RPMI8226 (cell line): ENCODE data around the gene CCDC85A.

ENCODE experiments used
- DNase-seq: peaks from one replicate; pipeline ENCODE4 v3.0.0-alpha.2; 2015

Gene CCDC85A

DNA sequence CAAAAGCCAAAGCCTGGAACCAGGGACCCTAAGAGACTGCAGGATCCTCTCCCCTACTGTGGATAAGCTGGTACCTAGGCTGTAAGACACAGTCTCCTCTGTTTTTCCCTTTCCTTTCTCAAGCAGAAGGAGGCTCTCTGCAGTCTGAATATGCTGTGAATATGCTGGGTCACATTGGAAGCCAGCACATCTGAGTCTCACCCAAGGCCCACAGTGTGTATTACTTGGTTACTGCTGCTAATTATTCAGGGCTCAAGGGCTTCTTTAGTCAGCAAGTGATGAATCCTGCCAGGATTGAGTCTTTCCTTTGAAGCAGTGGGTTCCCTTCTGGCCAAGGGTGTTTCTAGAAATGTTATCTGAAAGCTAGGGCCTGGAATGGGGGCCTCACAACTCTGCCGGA lies 60.7 kb downstream of the CCDC85A start:
- no peak for DNase-seq

DNA sequence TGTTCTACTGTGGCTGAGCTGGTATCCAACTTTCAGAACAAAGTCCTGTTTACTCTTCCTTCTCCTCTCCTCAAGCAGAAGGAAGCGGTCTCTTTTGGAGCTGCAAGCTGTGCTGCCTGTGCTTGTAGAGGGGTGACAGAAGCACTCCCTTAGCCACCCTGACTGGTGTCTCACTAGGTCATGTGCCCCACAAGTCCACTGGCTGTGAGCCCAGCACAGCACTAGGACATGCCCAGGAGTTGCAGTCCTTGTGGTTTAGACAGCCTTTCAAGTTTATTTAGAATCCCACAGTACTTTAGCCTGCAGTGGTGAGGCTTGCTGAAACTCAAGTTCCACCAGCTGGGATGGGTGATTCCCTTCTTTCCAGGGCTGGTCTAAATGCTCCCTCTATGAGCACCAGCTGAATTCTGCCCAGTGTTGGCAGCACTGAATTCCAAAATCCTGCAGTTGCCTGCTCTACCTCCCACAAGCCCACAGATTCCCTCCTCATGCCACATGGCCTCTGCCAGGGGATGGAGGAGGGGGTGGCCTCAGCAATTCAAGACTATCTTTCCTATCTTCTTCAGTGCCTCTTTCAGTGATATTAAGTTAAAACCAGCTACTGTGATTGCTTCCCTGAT lies 61.2 kb downstream of the CCDC85A start:
- DNase-seq: no peak

DNA sequence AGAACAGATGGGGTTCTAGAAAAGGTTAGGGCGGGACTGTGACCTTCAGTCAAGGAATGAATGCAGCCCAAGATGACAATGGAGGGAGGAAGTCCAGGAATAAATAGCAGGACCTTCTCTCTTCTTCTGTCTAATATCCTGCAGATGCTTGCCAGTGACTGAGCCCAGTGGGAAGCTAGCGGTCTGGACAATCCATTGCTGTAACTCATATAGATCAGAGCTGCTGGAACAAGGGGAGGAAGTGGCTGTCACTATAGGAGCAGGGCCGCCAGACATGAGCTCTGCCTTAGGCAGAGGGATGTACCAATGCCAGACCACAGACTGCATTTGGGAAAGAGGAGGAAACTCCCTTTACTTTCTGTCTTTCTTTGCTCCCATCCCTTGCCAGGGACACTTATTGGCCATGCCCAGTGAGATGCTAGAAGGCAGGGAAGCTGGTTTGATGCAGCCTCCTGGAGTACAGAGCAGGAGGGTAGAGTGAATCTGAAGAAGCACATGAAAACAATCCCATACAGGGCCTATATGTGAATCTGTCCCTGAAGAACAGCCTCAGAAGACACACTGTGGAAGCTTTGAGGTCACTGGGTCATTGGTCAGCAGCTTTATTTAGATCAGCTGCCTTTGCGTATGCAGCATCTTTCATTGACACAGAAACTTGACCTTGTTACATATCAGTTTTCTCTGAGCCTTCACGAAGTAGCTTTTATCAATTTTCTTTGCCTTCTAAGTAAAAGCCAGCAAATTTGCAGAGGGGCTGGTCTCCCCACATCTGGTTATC lies 65.4 kb downstream of the CCDC85A start:
- no peak for DNase-seq

DNA sequence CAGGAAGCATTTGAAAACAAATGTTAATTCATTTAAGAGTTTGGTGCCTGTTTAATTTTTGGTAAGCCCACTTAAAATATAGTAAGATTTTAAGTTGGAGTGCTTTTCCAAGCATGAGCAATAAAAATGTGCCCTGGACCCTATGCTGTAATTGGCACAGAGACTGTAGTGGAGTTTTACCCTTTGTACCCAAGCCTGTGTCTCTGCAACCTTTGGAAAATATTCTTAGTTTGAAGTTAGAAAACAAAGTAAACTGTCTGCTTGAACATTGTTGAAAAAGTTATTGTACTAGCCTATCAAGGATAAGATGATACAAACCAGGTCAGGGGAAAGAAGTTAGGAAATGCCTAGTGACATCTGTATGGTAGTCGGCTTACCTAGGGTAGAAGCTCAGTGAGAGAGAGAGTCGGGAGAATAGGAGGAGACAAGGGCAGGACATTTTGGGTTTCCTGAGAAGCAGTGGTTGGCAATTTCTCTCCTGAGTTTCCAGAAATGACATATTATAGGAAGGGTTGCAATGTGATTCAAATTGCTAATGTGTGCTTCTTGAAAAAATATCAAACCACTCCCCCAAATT lies 66.5 kb downstream of the CCDC85A start:
- DNase-seq: no peak

DNA sequence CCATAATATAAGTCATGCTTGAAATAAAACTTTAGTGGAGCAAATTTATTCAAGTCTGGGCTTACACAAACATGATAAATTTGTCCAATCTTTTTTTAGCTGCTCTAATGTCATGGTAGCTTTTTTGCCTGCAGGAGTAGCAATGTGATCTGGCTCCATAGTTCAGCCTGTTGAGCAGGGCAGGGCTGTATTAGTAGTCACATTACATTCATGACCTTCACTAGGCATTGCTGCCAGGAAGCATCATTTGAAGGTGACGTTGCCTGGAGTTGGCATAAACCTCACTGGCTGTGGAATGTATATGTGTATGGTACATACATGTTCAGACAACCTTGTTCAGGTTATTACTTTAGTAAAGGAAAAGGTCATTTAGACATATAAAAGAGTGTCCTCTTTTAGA lies 76.6 kb downstream of the CCDC85A start:
- DNase-seq: no peak

DNA sequence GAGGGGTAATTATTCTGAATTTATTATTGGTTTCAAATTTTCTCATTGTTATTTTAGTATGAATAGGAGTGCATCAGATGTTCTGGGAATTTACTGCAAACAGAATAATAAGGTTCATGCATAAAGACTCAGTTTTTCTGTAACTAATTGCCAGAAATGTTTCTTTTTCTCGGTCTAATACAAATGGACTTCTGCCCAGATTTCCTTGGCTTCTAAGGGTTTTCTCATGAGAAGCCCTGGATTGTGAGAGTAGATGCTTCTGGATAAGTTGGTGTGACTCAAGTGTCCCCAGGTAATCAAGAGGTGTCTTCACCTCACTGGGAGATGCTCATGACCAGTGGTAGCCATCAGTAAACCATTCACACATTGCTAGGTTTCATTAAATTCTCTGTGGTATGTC lies 78.5 kb downstream of the CCDC85A start:
- no peak for DNase-seq

DNA sequence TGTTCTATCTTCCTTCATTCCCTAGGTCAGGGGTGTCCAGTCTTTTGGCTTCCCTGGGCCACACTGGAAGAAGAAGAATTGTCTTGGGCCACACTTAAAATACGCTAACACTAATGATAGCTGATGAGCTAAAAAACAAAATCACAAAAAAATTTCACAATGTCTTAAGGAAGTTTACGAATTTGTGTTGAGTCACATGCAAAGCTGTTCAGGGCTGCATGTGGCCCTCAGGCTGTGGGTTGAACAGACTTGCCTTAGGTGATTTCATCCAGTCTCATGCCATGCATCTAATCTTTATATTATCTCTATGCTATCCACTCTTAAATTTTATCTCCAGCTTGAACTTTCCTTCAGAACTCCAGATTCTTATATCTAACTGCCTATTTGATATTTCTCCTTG lies 80.1 kb downstream of the CCDC85A start:
- no peak for DNase-seq

DNA sequence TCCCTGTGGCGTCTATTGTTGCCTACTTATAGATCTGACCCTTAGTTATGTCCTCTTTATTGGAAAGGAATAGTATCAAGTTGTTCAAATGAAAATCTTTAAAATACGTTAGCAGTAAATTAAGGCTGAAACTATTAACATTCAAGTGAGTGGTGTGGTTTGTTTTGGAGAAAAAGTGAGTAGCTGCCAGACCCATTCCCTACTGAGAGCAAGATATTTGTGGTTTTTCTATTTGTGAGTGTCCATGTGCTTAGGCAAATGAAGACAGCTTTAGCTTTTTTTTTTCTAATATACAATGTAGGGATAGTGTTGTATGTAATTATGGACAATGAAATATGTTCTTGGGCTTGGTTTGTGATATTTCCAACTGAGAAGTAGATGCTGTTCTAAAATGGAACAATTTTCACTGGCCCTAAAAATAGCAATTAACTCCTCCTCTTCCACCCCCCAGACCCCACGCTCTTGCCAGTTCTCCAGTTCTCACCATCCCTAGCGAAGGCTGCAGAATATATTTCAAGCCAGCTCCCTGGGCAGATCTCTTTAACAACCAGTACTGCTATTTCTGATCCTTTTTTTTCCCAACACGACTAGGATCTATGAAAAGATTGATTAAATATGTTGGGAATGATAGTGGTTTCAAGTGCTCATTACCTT lies 83.1 kb downstream of the CCDC85A start:
- no peak for DNase-seq

DNA sequence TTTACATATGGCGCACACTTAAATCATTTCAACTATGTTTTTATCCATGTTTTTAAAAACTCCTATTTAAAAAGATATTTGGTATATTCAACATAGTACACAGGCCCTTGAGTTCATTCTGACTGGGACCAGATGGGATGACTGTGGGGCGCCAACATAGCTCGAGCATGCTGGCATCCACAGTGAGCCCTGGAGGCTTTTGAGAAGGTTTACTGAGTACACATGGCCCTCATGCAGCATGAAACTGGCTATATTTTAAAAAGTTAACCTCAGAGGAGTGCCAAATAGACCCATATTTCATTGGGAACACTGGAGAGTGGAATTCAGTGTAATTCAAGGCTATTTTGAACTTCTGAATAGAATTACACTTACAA lies 83.6 kb downstream of the CCDC85A start:
- DNase-seq: no peak

DNA sequence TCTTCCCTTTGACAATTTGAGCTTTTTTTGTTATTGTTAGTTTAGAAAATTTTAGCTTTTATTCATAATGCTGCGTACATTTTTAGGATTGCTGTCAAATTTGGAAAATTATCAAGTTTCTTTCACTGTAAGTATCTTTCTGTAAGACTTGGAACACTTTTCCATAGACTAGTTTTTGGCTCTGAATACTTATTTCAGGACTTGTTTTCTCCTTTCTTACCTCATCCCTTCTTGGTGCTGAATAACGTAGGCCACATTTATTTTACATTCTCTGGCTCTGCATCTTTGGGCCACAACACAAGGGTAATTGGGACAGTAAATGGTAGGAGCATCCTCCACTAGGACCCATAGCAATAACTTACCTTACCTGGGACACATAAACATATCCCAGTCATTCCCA lies 85.1 kb downstream of the CCDC85A start:
- DNase-seq: no peak

DNA sequence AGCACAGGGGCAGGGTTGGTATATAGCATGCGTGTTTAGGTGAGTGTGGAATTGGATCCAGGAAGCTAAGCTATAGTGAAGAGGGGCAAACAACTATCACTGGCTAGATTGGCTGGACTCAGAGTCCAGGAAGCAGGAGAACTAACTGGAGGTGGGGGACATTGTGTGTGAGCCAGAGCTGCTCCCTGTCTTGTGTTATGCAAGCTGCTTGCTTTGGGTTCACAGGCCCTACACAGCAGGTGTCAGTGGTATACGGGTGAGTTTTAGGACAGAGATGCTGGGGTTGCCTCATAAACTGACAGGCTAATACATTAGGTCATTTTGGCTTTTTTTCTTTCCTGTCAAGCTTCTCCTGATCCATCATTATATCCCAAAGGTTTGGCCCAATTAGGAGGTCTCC lies 87.5 kb downstream of the CCDC85A start:
- DNase-seq: no peak

DNA sequence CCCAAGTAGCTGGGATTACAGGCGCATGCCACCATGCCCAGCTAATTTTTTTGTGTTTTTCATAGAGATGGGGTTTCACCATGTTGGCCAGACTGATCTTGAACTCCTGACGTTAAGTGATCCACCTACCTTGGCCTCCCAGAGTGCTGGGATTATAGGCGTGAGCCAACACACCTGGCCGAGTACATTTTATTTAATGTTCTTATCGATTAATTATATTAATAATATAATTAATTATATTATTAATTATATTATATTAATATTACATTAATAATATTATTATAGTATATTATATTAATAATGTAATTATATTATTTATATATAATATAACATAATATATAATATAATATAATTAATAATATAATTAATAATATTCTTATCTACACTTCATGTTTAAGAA lies 101.4 kb downstream of the CCDC85A start:
- no peak for DNase-seq

DNA sequence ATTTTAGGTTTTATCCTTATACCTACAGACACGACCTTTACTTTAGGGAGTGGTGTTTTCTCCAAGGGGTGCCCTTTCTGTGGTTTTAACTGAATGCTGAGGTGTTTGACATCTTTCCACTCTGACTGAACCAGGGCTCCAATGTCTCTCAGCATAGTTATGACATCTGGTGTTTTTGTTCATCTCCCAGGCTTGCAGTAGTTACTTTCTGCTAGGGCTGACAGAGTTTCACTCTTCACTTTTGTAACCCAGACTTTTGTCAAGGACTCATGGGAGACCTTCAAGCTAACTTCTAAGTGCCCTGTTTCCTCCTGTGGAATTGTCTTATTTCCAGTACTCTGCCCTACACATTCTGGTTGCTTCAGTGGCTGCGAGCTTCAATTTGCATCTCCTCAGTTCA lies 103.1 kb downstream of the CCDC85A start:
- no peak for DNase-seq

DNA sequence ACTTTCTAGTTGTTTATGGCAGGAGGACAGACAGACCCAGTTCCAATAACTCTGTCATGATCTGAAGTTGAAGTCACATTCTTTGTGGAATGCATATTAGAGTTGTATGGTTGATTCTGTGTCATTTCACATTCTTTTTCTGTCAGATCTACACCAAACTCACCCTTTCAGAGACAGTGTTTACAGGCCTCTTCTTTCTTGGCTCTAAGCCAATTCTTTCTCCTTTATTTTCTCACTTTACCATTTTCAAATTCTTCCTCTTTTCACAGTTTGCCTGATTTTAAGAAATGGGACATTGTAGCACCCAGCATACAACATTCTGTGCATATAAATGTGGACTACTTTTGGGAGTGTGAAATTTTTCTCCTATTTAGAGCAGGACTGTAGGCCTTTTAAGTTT lies 103.7 kb downstream of the CCDC85A start:
- DNase-seq: no peak

DNA sequence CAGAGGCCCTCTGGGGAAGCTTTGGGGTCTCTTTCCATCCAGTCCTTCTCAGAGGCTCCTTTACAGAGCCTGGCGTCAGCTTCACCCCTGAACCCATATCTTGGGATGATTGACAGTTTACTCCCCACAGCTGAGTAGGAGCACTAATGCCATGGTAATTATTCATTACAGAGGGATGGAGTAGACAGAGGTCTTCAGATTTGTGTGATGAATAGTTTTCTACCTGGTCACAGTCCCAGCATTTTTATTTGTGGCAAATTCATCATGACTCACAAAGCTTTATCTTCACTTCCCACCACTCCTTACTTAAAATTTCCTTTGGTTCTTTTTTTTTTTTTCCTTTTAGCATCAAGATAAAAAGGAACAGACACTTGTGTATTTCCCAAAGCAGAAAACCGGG lies 104.2 kb downstream of the CCDC85A start:
- no peak for DNase-seq

DNA sequence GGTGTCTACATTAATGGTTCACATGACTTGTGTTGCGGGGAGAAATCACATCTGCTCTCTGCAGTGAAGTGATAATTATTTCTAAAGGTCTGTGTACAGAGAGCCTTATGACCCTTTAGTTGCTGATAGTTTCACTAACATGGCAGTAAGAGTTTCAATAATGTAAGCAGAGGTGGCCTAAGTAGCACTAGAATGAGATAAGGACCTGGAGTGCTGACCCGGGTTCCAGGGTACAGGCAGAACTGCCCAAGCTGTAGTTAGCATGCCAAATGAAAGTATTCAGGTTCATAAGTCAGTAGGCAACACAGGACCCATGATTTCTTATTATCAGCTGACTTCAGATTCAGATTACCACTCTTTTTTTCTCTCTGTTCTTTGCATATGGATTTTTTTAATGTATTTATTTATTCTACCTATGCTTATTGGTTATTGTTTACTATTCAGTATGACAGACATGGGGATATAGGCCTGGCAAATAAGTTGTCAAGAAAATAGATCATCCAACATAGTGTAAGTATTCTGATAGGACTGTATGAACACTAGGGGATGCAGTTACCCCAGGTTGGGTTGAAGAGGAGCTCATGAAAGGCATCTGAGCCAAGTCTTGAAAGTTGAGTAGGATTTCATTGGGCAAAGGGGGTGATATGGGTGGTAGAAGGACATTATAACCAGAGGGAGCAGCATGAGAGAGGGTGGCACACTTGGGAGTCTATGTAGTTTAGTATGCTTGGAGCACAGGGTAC lies 105.2 kb downstream of the CCDC85A start:
- no peak for DNase-seq

DNA sequence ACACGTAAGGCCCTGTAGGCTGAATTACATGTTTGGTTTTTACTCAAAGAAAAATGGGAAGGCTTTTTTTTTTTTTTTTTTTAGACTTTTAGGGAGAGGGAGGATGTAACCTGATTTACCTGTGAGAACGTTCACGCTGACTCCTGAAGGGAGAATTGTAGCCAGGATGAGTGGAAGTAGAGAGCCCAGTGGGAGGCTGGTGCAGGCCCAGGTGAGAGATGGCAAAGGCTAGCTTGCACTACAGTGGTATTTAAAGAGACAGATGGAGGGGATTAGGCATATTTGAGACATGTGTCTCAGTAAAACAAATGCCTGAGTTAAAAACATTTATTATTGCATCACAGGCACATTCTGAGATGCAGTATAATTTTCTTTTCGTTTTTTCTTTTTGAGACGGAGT lies 107.9 kb downstream of the CCDC85A start:
- no peak for DNase-seq

DNA sequence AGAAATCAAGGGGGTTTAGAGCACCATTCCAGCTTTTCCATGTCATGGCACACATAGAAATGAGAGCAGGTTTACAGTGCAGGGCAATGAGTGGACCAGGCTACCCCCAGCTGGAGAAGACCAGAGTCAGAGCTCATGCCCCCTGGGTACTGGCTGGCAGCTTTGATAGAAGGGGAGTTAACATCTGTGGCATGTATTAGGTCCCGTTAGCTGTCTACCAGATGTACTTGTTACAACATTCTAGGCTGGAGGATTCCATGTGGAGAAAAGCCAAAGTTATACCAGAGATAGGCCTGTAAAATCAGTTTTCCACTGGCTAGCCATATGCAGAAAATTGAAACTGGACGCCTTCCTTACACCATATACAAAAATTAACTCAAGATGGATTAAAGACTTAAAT lies 109.2 kb downstream of the CCDC85A start:
- DNase-seq: no peak

DNA sequence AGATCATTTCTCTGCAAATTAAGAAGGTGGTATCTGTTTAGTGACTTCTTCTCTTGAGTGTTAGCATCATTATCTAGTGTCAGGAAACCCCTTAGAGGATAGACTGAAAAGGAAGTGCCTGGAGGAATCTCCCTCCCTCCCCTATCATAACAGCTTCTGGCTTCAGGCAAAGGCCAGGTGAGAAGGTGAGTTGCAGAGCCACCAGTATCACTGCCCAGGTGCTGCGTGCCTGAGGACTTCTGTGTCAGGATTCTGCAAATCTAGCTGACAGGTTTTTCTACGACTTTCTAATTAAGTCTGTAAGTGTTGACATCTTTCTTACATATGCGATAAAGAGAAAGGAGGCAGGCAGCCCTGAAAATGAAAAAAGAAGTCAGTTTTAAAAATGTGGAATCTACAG lies 111.9 kb downstream of the CCDC85A start:
- DNase-seq: no peak

DNA sequence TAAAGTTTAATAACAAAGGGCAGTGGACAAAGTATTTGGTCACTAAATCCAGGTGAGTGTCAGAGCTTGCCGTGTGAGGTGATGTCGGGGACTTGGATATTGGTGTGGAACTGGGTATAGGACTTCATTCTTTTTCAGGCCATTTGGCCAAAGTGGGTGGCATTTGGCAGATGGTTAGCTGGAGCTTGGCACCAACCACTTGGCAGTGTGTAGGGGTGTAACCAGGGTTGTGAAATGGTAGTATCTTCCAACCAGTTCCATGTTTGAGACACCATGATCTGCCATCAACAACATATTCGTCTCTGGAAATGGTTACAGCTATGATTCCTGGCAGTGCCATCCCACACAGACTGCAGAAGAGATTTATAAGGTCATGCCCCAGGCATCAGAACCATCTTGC lies 113.9 kb downstream of the CCDC85A start:
- DNase-seq: no peak

DNA sequence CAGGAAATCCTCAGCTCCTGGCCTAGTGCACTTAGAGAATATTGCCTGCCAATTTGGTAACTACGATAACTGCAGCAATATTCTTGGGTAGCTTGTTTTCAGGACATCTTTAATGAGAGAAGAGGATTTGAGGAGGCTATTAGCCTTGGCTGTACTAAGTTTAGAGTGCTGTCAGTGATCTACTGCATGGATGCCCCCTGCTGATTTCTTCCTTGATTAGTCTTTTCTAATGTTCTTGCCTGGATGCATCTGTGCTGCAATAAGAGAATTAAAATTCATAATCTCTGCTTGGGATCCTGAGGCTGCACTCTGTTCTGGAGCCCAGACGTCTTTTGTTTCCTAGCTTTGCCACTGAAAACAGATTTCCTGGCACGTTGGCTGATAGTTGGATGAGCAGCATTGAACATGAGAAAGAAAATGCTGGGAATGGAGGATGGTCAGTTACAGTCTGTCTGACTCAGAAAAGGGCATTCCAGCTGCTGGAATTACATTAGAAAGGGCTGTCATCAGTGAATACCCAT lies 115.4 kb downstream of the CCDC85A start:
- no peak for DNase-seq

DNA sequence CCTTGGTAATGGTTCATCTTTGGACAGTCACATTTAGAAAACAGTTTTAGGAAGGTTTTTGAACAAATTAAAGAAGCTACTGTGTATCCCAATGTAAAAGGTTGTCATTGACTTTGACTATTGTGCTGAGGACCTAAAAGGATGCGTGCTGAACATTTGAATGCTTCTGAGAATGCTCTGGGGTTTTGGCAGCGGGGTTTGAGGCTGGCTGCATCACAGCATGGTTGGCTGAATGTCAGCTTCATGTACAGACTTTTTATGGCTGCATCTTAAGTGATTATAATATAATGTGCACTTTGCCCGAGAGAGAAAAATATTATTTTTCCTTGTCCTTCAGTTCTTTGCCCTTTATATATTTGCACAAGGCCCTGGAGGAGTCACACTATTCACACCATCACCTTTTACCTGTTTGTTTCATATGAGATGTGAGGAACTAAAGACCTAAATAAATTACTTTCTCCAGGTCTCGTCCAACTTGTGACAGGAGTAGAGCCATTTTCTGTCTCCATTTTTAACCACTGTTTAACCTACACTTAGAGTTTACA lies 125.9 kb downstream of the CCDC85A start:
- no peak for DNase-seq

DNA sequence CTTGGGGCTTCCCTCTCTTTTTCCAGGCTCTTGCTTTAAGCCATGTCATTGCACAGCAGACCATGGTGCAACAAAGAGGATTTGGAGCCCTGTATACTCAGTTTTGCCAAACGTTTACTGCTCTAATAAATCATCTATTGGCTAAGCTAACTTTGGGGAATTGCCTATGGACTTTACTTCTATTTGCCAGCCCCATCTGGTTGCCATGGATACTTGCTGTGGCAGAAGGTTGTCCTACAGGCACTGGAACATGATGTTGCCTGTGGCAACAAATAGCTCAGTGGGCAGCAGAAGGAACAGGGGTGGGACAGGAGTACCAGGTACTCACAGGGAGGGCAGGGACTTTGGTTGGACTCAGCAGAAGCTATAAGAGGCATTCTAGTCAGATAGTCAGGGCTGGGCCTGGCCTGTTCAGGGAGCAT lies 129.7 kb downstream of the CCDC85A start:
- DNase-seq: no peak
